Measurements from ENCODE around the gene P2RY14.

DNA sequence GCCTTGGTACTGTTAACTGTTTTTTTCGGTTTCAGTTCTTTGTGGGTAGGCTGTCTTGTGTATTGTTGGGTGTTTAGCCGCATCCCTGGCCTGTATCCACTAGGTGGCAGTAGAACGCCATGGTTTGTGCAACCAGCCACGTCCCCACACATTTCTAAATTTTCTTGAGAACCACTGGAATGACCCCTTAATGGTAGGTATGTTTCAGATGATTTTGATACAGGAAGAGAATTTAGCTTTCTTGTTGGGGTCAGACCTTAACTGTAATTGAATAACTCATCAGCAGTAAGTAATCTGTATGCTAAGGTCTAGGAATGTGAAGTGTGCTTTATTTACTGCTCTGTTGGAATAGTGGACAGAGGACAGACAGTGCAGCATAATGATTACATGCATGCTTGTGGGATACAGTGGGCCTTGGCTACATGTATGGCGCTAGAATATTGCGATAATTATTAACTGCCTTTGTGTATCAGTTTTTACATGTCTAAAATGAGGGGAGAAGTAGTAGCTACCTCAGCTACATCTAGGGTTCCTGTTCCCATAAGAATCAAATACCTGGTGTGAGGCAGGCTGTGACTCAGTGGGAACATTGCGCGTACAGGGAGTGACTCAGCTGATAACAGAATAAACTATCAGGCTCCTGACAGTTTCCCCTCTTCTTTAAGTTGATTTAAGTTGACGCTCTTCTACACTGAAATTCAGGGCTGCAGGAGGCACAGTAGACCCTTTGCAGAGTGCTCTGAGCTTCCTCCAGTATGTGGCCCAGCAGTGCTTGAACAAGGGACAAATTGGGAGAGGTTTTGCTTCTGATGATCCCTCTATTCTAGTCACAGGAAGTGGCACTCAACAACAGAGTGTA lies 50.3 kb downstream of the P2RY14 start:
- TF ChIP-seq, protein P1, sequence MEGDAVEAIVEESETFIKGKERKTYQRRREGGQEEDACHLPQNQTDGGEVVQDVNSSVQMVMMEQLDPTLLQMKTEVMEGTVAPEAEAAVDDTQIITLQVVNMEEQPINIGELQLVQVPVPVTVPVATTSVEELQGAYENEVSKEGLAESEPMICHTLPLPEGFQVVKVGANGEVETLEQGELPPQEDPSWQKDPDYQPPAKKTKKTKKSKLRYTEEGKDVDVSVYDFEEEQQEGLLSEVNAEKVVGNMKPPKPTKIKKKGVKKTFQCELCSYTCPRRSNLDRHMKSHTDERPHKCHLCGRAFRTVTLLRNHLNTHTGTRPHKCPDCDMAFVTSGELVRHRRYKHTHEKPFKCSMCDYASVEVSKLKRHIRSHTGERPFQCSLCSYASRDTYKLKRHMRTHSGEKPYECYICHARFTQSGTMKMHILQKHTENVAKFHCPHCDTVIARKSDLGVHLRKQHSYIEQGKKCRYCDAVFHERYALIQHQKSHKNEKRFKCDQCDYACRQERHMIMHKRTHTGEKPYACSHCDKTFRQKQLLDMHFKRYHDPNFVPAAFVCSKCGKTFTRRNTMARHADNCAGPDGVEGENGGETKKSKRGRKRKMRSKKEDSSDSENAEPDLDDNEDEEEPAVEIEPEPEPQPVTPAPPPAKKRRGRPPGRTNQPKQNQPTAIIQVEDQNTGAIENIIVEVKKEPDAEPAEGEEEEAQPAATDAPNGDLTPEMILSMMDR (conservative IDR thresholded peaks at IDR 0.05) = peak; percentile 98
- TF ChIP-seq EZH2 (IDR thresholded peaks at IDR 0.05; ENCODE audit: low read depth) = no peak

Measured in PC-9 (cell line).